NT2/D1 (cell line): Measurements from ENCODE around the gene SFN.

Experiments used
- DNase-seq: peaks from one replicate; pipeline ENCODE4 v3.0.0-alpha.2; 2011; ENCODE audit warnings: low read depth, low spot score
- H3K27me3 ChIP-seq: 2 replicates; pipeline ENCODE4 v1.6.0; 2011; ENCODE audit warnings: mild to moderate bottlenecking; ENCODE audit not compliant: insufficient read length, insufficient read depth
- H3K36me3 ChIP-seq: 2 replicates; pipeline ENCODE4 v1.6.1; 2011; ENCODE audit warnings: mild to moderate bottlenecking, low read length, mixed read lengths; ENCODE audit not compliant: insufficient read depth, insufficient read length
- H3K4me1 ChIP-seq: 2 replicates; pipeline ENCODE4 v1.5.1; 2011; ENCODE audit not compliant: insufficient read depth, insufficient read length
- H3K4me3 ChIP-seq: 2 replicates; pipeline ENCODE4 v1.5.1; 2011; ENCODE audit warnings: low read depth; ENCODE audit not compliant: insufficient read length
- H3K9ac ChIP-seq: 2 replicates; pipeline ENCODE4 v1.6.0; 2011; ENCODE audit warnings: low read depth; ENCODE audit not compliant: insufficient read length
- H3K9me3 ChIP-seq: 2 replicates; pipeline ENCODE4 v1.5.1; 2011; ENCODE audit warnings: mild to moderate bottlenecking, low read length; ENCODE audit not compliant: insufficient read depth
- SUZ12 ChIP-seq: IDR thresholded peaks from 2 replicates; pipeline ENCODE4 v1.6.1; 2011; ENCODE audit not compliant: insufficient read length, insufficient read depth; ENCODE audit errors: extremely low read depth
- YY1 ChIP-seq: IDR thresholded peaks from 2 replicates; pipeline ENCODE4 v1.6.1; 2011; ENCODE audit not compliant: insufficient read length, insufficient read depth
- ZNF274 ChIP-seq: IDR thresholded peaks from 2 replicates; pipeline ENCODE4 v1.6.1; 2011; ENCODE audit warnings: mild to moderate bottlenecking, low read depth, low read length

SFN gene

DNA sequence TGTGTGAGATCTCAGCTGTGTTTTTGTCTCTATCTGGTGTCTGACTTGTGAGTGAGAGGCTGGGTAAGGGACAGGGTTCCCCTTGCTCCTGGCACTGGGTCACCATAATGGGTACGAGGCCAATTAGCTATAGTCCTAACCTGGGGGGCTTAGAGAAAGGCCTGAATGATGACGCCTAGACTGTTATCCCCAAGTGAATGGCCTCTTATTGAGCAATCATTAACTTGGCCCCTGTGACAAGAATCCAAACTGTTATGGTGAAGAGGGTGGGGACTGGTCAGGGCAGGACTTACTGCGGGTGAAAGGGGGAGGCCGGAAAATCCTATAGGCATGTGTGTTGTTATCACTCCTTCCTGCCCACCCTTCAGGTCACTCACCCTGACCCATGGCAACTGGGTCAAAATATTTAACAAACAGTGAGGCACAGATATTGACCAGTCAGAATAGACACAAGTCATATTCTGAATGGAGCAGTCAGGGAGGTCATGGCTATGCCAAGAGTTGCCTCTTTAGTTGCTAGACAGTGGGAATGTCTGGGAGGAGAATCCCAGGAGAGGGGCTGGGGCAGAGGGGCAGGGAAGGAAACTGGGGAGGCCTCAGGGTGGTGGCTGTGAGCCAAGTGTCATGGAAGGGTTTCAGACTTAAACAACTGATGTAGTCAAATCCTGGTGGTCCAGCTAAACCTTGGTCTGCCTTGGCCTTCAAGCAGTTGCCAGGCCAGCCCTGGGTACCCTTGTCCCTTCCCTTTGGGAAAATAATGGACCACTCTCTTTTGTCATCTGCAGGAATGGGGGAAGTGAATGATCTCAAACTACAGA, 47.6 kb downstream of the SFN start:
- H3K4me1 ChIP-seq = peaks cover 4% of the 10 kb centered on the region
- DNase-seq = no peak
- no peak overlapping the region for H3K4me3 ChIP-seq
- H3K9me3 ChIP-seq = no peaks in the 10 kb centered on the region
- TF ChIP-seq ZNF274 = no peak
- no peak for TF ChIP-seq YY1
- TF ChIP-seq SUZ12 = no peak
- no peaks in the 10 kb centered on the region for H3K27me3 ChIP-seq
- H3K9ac ChIP-seq = no peak overlapping the region
- no peaks in the 10 kb centered on the region for H3K36me3 ChIP-seq

DNA sequence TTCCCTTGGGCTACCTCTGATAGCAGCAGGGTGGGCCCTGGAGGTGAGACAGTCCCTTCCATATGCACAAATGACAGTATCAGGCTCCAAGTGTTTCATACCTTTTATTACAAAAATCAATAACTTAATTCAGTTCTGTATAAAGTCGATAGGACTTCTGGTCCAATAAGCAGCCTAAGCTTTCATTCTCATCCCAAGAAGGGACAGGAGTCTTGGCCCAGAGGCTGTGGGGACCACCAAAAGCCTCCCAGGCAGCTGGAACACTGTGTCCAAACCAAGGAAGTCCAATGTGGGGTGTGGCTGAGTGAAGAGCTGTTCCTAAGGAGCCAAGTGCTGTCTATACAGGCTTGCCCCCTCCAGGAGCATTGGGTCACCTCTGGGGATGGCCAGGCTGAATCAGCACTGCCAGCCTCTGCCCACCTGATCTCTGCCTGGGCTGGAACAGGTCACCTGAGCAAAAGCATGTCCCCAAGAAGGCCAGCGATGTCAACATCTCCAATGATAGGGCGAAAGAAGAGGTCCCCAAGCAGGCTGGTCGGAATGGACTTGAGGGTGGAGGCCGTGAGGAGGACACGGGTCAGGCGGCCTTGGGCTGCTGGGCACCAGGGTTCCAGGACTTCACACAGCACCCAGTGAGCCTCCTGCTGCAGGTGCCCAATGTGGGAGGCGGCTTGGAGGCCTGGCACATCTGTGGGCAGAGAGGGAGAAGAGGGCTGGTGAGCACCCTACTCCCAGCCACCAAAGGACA, 48.6 kb downstream of the SFN start:
- Histone ChIP-seq H3K4me3 (no peak overlapping the region), H3K9ac (no peak overlapping the region), H3K9me3 (no peaks in the 10 kb centered on the region), H3K27me3 (no peaks in the 10 kb centered on the region), H3K4me1 (peaks cover 4% of the 10 kb centered on the region), H3K36me3 (no peaks in the 10 kb centered on the region)
- no peak for DNase-seq
- TF ChIP-seq ZNF274 (no peak), SUZ12 (no peak), YY1 (no peak)

DNA sequence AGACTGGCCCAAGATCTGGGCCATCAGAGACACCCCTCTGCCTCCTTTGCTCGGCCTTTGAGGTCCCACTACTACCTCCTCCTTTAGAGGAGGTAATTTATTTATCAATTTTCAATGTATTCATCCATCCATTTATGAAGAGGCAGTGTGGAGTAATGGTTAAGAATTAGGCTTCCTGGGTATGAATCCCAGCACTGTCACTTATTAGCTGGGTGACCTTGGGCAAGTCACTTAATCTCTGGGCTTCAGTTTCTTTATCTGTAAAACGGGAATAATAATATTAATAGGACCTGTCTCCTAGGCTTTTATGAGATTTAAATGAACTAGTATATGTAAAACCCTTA, 49.2 kb downstream of the SFN start:
- Histone ChIP-seq H3K9me3 (no peaks in the 10 kb centered on the region), H3K27me3 (no peaks in the 10 kb centered on the region), H3K9ac (no peak overlapping the region), H3K36me3 (no peaks in the 10 kb centered on the region), H3K4me3 (no peak overlapping the region), H3K4me1 (peaks cover 4% of the 10 kb centered on the region)
- DNase-seq = no peak
- TF ChIP-seq SUZ12 (no peak), ZNF274 (no peak), YY1 (no peak)

DNA sequence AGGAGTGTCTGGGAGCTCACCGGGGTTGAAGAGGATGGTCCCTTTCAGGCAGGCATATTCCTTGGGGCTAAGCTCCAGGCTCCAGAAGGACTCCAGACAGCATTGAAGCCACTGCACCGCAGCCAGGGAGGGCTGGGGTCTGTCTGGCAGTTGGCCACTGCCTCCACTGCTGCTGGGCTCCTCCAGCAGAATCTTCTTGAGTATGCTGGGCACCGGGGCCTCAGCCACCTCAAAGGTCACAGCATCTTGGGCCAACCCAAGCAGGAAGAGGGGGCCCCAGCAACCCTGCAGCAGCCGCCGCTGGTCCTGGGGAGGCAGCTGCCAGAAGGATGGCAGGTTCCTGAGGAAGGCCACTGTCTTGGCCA, 50.4 kb downstream of the SFN start:
- Histone ChIP-seq H3K9me3 (no peaks in the 10 kb centered on the region), H3K36me3 (no peaks in the 10 kb centered on the region), H3K27me3 (no peaks in the 10 kb centered on the region), H3K9ac (no peak overlapping the region), H3K4me3 (no peak overlapping the region), H3K4me1 (peaks cover 4% of the 10 kb centered on the region)
- TF ChIP-seq YY1 (no peak), SUZ12 (no peak), ZNF274 (no peak)
- no peak for DNase-seq
